Muscle of leg (tissue), 11 donors: ENCODE data around the gene C10orf53. TPM values are rescaled to one million over a fixed set of nuclear protein-coding genes. Genes with fewer than 3 reads are reported as not detected.
"Not testable (repeated sequence)": the region's sequence is repeated elsewhere in the genome, so short reads cannot be mapped to it uniquely, and the experiment has no call there.

Experiments
- DNase-seq: peaks from one replicate; pipeline ENCODE4 v3.0.0; 2013
- H3K27ac ChIP-seq: one replicate; pipeline ENCODE4 v1.5.1; 2013; ENCODE audit warnings: mild to moderate bottlenecking, low read length, control low read depth
- H3K27me3 ChIP-seq: one replicate; pipeline ENCODE4 v1.6.1; 2013; ENCODE audit warnings: low read length; ENCODE audit not compliant: control insufficient read depth, insufficient read depth
- H3K36me3 ChIP-seq: one replicate; pipeline ENCODE4 v1.6.1; 2013; ENCODE audit warnings: low read length; ENCODE audit not compliant: control insufficient read depth, insufficient read depth
- H3K4me1 ChIP-seq: one replicate; pipeline ENCODE4 v1.6.1; 2013; ENCODE audit warnings: low read length; ENCODE audit not compliant: control insufficient read depth, insufficient read depth
- H3K4me3 ChIP-seq: one replicate; pipeline ENCODE4 v1.5.1; 2013; ENCODE audit warnings: low read length, control low read depth
- H3K9me3 ChIP-seq: replicated peaks from 2 replicates; pipeline ENCODE4 v1.6.1; 2013; ENCODE audit warnings: low read depth, low read length; ENCODE audit not compliant: control insufficient read depth
- WGBS: methylation state at CpG from one replicate; pipeline ENCODE4 v1.1.5; 2013; ENCODE audit warnings: missing lambda C conversion rate; ENCODE audit not compliant: insufficient coverage; 5-methylcytosine and 5-hydroxymethylcytosine counted together
- polyA plus RNA-seq, 8 donors: library from polyadenylated mRNA; unstranded; fragments of 120-200 nt; gene quantifications; one replicate each; pipeline versions ENCODE4 v1.2.1 to v1.2.3, GENCODE V29; 2013; ENCODE audit warnings: inconsistent platforms in 1 of 8, low replicate concordance in 1 of 8; ENCODE audit not compliant: insufficient read length in 8 of 8, insufficient read depth in 1 of 8
- total RNA-seq: library from RNA; stranded (reverse); fragments of 120-200 nt; gene quantifications from one replicate; pipeline ENCODE4 v1.2.4, GENCODE V29; 2013

The C10orf53 gene
- total and polyA plus RNA-seq, 9 donors: not detected

DNA sequence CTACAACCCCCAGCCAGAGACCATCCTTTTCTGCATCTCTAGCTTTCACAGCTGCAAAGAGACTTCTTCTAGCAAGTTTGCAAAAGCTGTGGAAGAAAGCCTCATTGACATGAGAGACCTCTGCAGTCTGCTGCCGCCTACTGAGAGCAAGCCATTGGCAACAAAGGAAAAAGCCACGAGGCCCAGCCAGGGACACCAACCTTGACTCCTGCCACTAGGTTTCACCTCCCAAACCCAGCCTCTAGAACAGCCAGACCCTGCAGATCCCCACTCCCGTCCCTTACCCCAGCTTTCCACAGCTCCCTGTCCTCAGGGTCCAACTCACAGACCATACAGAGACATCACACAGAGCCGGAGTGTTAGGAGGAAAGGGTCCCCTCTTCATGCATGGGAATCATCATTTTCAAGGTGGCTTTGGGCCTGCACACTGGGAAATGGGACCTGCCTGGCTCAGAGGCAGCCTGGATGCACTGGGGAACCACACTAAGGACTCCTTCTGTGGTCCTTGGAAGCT is 14.6 kb upstream of the C10orf53 start:
- H3K4me1 ChIP-seq: no peaks in the 10 kb centered on the region
- peaks cover 2% of the 10 kb centered on the region for H3K27me3 ChIP-seq
- 52% methylated on average over 2 of the region's 4 CpGs for WGBS
- no peak for DNase-seq
- no peaks in the 10 kb centered on the region for H3K36me3 ChIP-seq
- H3K4me3 ChIP-seq: no peak overlapping the region
- H3K9me3 ChIP-seq: no peaks in the 10 kb centered on the region
- H3K27ac ChIP-seq: no peak overlapping the region

DNA sequence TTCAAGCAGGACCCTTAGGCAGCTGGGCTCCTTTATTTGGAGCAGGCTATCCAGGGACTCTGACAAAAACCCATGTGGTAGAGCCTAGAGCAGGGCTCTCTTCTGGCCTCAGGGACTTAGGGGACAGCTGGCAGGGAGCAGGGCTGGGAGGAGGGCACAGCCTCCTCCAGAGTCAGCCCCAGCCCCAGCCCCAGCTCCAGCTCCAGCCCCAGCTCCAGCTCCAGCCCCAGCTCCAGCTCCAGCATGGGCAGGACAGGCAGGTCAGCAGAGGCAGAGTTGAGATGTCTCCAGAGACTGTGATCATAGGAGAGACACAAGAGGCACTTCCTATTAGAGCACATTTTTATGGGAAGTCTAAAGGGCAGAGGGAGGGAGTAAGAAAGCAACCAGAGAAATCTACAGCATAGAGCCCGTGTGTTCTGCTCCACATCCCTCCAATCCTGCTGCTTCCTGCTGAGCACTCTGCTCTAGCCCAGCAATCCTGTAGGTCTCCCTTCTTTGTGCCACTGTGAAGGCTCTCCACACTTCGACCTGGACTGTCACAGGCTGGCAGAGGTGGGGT is 13.3 kb upstream of the C10orf53 start:
- no peak overlapping the region for H3K27ac ChIP-seq
- H3K9me3 ChIP-seq: no peaks in the 10 kb centered on the region
- no peaks in the 10 kb centered on the region for H3K4me1 ChIP-seq
- H3K27me3 ChIP-seq: peaks cover 2% of the 10 kb centered on the region
- no peak for DNase-seq
- no peak overlapping the region for H3K4me3 ChIP-seq
- 20% methylated on average over 1 of the region's 2 CpGs for WGBS
- H3K36me3 ChIP-seq: no peaks in the 10 kb centered on the region

DNA sequence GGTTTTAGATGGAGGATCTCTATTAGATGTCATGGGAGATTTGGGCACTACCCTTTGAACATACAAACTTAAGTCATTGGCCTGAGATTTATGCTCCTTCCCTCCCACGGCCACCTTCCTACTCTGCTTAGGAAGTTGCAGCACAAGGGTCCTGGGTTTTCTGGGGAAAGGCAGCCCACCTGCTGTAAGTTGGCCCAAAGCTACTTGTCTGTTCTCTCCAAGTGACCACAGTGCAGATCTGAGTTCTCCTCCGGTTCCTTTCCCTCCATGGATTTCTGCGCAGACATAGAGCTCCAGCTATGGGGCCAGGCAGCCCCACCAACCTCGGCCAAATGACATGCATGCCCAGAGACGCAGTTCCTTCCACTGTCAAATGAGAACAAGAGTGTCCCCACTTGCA is 12.8 kb upstream of the C10orf53 start:
- H3K27me3 ChIP-seq: peaks cover 2% of the 10 kb centered on the region

DNA sequence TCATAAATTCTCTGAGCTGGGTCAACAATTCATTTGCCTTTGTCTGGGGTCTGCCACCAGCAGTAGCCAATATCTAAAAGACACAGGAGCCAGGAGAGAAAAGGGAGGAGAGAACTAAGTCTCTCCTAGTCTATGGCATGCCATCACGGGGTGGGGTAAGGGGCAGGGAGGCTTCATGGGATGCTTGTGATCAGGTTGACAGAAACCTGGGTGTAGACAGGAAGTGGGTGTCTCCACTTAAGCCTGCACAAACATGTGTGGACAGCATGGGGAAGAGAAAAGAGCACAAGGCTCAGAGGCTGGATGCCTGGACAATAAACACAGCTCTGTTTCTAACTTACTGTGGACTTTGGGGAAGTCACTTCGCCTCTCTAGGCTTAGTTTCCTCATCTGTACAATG is 11.5 kb upstream of the C10orf53 start:
- H3K4me3 ChIP-seq: no peak overlapping the region
- H3K27ac ChIP-seq: no peak overlapping the region
- H3K36me3 ChIP-seq: no peaks in the 10 kb centered on the region
- no peak for DNase-seq
- WGBS: 89% methylated on average over 1 of the region's 2 CpGs
- H3K9me3 ChIP-seq: no peaks in the 10 kb centered on the region
- no peaks in the 10 kb centered on the region for H3K4me1 ChIP-seq
- peaks cover 2% of the 10 kb centered on the region for H3K27me3 ChIP-seq

More for the DNA sequence above, 12.8 kb upstream of the C10orf53 start:
- Histone ChIP-seq H3K27ac (no peak overlapping the region), H3K4me3 (no peak overlapping the region), H3K4me1 (no peaks in the 10 kb centered on the region), H3K9me3 (no peaks in the 10 kb centered on the region), H3K36me3 (no peaks in the 10 kb centered on the region)
- no peak for DNase-seq
- WGBS: 93% methylated on average over 5 of the region's 5 CpGs

DNA sequence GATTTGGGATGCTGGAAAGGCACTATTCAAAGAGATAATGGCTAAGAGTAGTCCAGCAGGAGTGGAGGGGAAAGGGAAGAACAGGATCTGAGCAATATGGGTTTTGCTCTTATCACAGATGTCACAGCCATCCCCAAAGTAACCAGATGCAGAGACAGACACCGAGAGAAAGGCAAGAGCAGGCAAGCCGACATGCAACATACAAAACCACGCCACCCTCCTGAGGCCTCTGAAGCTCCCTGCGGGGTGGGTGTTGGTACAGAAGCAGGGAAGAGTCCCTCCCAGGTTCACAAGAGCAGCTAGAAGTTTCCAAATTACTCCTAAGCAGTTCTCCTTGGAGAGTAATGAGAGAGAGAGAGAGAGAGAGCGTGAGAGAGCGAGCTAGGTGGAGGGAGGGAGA is 10.8 kb upstream of the C10orf53 start:
- Histone ChIP-seq H3K27me3 (peaks cover 2% of the 10 kb centered on the region), H3K4me1 (no peaks in the 10 kb centered on the region), H3K27ac (no peak overlapping the region), H3K9me3 (no peaks in the 10 kb centered on the region), H3K36me3 (no peaks in the 10 kb centered on the region), H3K4me3 (no peak overlapping the region)
- DNase-seq: no peak
- no CpG with 5 or more reads among the region's 6 CpGs for whole genome bisulfite sequencing

DNA sequence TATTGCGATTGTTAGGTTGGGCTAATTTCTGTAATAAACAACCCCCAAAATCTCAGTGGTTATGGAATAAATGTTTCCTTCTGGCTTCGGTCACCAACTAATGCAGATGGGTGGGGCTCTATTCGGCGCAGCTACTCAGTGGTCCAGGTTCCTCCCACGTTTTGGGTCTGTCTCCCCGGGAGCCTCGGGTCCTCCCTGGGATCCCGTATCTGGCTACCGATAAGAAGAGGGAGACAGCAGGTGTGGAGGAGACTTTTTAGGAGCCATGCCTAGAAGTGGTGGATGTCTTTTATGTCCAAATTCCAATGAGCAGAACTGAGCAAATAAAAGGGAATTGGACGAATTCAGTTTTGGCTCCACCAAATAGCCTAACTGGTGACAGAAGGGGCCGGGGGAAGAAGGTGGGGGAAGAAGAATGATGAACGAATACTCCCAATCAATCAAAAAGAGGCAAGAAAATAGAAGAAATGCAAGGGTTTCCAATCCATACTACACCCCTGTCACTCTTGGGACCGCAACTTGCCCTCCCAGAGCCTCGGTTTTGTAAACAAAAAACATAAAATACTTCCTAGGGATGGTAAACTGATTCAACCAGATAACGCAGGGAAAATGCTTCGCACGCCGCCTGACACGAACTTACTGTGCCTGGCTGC is 498 bp upstream of the C10orf53 start:
- no peak overlapping the region for H3K27ac ChIP-seq
- H3K4me1 ChIP-seq: peaks cover 2% of the 10 kb centered on the region
- H3K4me3 ChIP-seq: no peak overlapping the region
- 12% methylated on average over 15 of the region's 19 CpGs for WGBS
- H3K9me3 ChIP-seq: no peaks in the 10 kb centered on the region
- no peaks in the 10 kb centered on the region for H3K36me3 ChIP-seq
- DNase-seq: no peak
- H3K27me3 ChIP-seq: peaks cover 12% of the 10 kb centered on the region

DNA sequence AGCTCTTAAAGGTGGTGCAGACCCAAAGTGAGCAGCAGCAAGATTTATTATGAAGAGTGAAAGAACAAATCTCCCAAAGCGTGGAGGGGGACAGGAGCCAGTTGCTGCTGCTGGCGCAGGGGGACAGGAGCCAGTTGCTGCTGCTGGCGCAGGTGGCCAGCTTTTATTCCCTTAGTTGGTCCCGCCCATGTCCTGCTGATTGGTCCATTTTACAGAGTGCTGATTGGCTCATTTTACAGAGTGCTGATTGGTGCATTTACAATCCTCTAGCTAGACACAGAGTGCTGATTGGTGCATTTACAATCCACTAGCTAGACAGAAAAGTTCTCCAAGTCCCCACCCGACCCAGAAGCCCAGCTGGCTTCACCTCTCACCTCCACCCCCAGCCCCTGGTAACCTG is 3.0 kb downstream of the C10orf53 start:
- H3K4me1 ChIP-seq, H3K27ac ChIP-seq, H3K4me3 ChIP-seq, DNase-seq, H3K9me3 ChIP-seq, H3K36me3 ChIP-seq: not testable (repeated sequence)
- WGBS: 72% methylated on average over 3 of the region's 5 CpGs
- peaks cover 12% of the 10 kb centered on the region for H3K27me3 ChIP-seq

DNA sequence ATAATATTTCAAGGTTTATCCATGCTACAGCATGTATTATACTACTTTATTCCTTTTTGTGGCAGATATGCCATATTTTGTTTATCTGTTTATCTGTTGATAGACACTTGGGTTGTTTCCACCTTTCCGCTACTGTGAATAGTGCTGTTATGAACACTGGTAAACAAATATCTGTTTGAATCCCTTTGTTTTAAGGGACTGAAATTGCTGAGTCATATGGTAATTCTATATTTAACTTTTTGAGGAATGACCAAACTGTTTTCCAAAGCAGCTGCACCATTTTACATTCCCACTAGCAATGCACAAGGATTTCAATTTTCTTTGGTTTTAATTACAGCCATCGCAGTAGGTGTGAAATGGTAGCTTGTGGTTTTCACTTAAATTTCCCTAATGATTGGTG is 3.4 kb downstream of the C10orf53 start:
- no peak overlapping the region for H3K4me3 ChIP-seq
- no peak for DNase-seq
- no peak overlapping the region for H3K27ac ChIP-seq
- H3K36me3 ChIP-seq: no peaks in the 10 kb centered on the region
- WGBS: no CpG with 5 or more reads among the region's 2 CpGs
- H3K9me3 ChIP-seq: no peaks in the 10 kb centered on the region
- H3K27me3 ChIP-seq: peaks cover 14% of the 10 kb centered on the region
- peaks cover 2% of the 10 kb centered on the region for H3K4me1 ChIP-seq

DNA sequence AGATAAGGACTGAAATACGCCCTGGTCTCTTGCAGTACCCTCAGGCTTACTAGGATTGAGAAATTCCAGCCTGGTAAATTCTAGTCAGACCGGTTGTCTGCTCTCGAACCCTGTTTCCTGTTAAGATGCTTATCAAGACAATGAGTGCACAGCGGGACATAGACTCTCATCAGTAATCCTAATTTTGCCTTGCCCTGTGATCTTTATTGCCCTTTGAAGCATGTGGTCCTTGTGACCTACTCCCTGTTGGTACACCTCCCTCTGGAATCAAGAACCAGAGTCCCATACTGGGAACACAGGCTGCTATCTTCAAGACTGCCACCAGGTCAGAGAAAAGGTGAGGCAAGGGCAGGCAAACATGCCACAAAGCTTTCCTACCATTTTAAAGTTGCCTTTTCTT is 7.2 kb downstream of the C10orf53 start:
- 67% methylated on average over 4 of the region's 4 CpGs for WGBS
- Histone ChIP-seq H3K9me3 (no peaks in the 10 kb centered on the region), H3K4me3 (no peak overlapping the region), H3K27ac (no peak overlapping the region), H3K27me3 (peaks cover 33% of the 10 kb centered on the region), H3K4me1 (no peaks in the 10 kb centered on the region), H3K36me3 (no peaks in the 10 kb centered on the region)
- no peak for DNase-seq

DNA sequence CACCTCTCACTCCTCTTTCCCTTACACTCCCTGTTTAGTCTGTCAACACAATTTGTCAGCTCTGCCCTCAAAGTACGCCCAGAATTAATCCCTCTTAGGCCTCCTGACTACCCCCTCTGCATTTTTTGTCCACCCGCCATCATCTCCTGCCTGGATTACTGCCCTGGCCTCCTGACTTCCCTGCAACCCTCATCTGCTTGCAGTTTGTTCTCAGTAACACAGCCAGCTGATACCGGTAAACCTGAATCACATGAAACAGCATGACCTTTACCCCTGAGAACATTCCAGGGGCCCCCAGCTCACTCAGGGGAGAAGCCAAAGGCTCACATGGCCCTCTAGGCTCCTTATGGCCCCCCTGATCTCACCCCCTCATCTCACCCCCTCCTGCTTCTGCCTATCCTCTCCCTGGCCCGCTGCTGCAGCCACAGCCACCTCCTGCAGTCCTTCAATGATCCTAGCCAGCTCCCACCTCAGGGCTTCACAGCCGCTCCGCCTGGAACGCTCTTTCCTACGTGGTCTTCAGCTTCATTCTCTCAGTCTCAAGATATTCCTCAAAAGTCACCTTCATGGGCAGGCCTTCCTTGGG is 8.9 kb downstream of the C10orf53 start:
- Histone ChIP-seq H3K4me3 (no peak overlapping the region), H3K27ac (no peak overlapping the region), H3K27me3 (peaks cover 39% of the 10 kb centered on the region), H3K36me3 (no peaks in the 10 kb centered on the region), H3K9me3 (peaks cover 2% of the 10 kb centered on the region), H3K4me1 (no peaks in the 10 kb centered on the region)
- 18% methylated on average over 8 of the region's 8 CpGs for WGBS
- no peak for DNase-seq
